ENCODE data around the gene TEX29. TPM values are rescaled to one million over a fixed set of nuclear protein-coding genes. Genes with fewer than 3 reads are reported as not detected.

Gene TEX29
- total RNA-seq, 1 experiment from 2014 or later = not detected

DNA sequence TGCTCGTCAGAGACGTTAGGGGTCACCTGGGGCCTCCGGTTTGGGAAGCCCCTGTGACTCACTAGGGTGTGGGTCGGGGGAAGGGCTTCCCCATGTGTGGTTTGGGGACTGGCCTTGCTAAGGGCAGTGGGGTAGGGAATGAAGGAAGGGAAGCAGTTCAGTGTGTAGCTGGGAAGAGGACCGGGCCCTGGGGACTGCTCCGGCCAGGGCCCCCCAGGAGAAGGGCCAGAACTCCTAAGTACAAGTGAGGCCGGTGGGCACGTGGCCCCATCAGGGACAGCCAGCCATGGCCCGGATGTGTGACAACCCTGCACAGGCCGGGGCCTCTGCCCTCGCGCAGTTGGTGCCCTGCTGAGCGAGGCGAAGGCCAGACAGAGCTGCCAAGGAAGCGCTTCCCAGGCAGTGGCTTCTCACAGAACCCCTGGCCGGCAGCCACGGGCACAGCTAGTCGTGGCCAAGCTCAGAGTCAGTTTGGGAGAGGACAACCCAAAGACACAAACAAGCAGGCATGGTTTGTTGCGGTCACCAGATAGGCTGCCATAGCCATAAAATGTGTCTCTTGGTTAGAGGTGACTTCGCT is 25.7 kb downstream of the TEX29 start:
- Histone ChIP-seq H3K36me3 (ENCODE audit: control insufficient read depth, insufficient read depth, low read length) (no peaks in the 10 kb centered on the region), H3K4me3 (ENCODE audit: low read depth, low read length) (no peak overlapping the region), H3K4me1 (no peaks in the 10 kb centered on the region), H3K27me3 (replicated peaks; ENCODE audit: control insufficient read depth, insufficient read depth, low read length) (no peaks in the 10 kb centered on the region), H3K9me3 (no peaks in the 10 kb centered on the region)
- CTCF ChIA-PET = no interaction called here
- H3K4me1 Mint-ChIP-seq (ENCODE audit: low read depth, unreplicated experiment) = no peaks in the 10 kb centered on the region
- no peaks in the 10 kb centered on the region for H3K27me3 Mint-ChIP-seq (ENCODE audit: insufficient read depth, unreplicated experiment)
- no peaks in the 10 kb centered on the region for H3K36me3 Mint-ChIP-seq (ENCODE audit: insufficient read depth, unreplicated experiment)
- no peaks in the 10 kb centered on the region for H3K9me3 Mint-ChIP-seq (ENCODE audit: unreplicated experiment)
- H3K4me3 Mint-ChIP-seq (ENCODE audit: unreplicated experiment) = no peak overlapping the region
- intact Hi-C loops (cut with micrococcal nuclease; ENCODE audit: unreplicated experiment) = no loop called here
- H3K27ac Mint-ChIP-seq (ENCODE audit: unreplicated experiment) = no peak overlapping the region
- DNase-seq = no peak
- TF ChIP-seq CTCF (IDR thresholded peaks at IDR 0.05; ENCODE audit: insufficient read depth in 1 of 2, low read depth in 1 of 2, low read length in 1 of 2, severe bottlenecking in 1 of 2, unreplicated experiment in 1 of 2) = no peak
- POLR2A ChIA-PET = no interaction called here
- BruUV-seq (replicated peaks) = no TSS peak

DNA sequence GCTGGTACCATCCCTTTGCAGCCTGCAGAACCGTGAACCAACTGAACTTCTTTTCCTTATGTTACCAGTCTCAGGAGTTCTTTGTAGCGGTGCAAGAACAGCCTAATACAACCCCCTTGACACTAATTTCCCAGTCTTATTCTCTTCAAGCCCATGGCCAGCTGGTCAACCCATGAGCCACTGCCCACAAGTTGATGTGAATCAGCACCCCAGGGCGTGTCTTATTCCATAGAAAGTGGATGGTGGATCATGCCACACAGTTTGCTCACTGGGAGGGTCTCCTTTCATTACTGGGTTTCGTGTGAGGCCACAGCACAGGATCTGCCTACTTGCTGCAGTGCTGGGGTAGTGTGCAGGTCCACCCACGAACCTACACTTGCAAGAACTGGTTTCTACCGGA is 27.0 kb downstream of the TEX29 start:
- ChIA-PET CTCF (no interaction called here), POLR2A (no interaction called here)
- H3K9me3 Mint-ChIP-seq (ENCODE audit: unreplicated experiment) = no peaks in the 10 kb centered on the region
- H3K36me3 Mint-ChIP-seq (ENCODE audit: insufficient read depth, unreplicated experiment) = no peaks in the 10 kb centered on the region
- no peaks in the 10 kb centered on the region for H3K4me1 ChIP-seq
- no peak for DNase-seq
- BruUV-seq (replicated peaks) = no TSS peak
- no peaks in the 10 kb centered on the region for H3K9me3 ChIP-seq
- H3K4me3 Mint-ChIP-seq (ENCODE audit: unreplicated experiment) = no peak overlapping the region
- no peak for TF ChIP-seq CTCF (IDR thresholded peaks at IDR 0.05; ENCODE audit: insufficient read depth in 1 of 2, low read depth in 1 of 2, low read length in 1 of 2, severe bottlenecking in 1 of 2, unreplicated experiment in 1 of 2)
- intact Hi-C loops (cut with micrococcal nuclease; ENCODE audit: unreplicated experiment) = no loop called here
- peaks cover 9% of the 10 kb centered on the region for H3K27me3 Mint-ChIP-seq (ENCODE audit: insufficient read depth, unreplicated experiment)
- no peaks in the 10 kb centered on the region for H3K36me3 ChIP-seq (ENCODE audit: control insufficient read depth, insufficient read depth, low read length)
- no peaks in the 10 kb centered on the region for H3K27me3 ChIP-seq (replicated peaks; ENCODE audit: control insufficient read depth, insufficient read depth, low read length)
- H3K4me1 Mint-ChIP-seq (ENCODE audit: low read depth, unreplicated experiment) = no peaks in the 10 kb centered on the region
- no peak overlapping the region for H3K4me3 ChIP-seq (ENCODE audit: low read depth, low read length)
- H3K27ac Mint-ChIP-seq (ENCODE audit: unreplicated experiment) = no peak overlapping the region

- Histone ChIP-seq H3K36me3 (ENCODE audit: control insufficient read depth, insufficient read depth, low read length) (no peaks in the 10 kb centered on the region), H3K9me3 (no peaks in the 10 kb centered on the region), H3K4me1 (no peaks in the 10 kb centered on the region), H3K27me3 (replicated peaks; ENCODE audit: control insufficient read depth, insufficient read depth, low read length) (no peaks in the 10 kb centered on the region), H3K4me3 (ENCODE audit: low read depth, low read length) (no peak overlapping the region)
- POLR2A ChIA-PET = no interaction called here
- Mint-ChIP-seq H3K36me3 (ENCODE audit: insufficient read depth, unreplicated experiment) (no peaks in the 10 kb centered on the region), H3K27me3 (ENCODE audit: insufficient read depth, unreplicated experiment) (peaks cover 25% of the 10 kb centered on the region), H3K4me3 (ENCODE audit: unreplicated experiment) (no peak overlapping the region), H3K27ac (ENCODE audit: unreplicated experiment) (no peak overlapping the region), H3K4me1 (ENCODE audit: low read depth, unreplicated experiment) (no peaks in the 10 kb centered on the region), H3K9me3 (ENCODE audit: unreplicated experiment) (no peaks in the 10 kb centered on the region)
- TF ChIP-seq CTCF (IDR thresholded peaks at IDR 0.05; ENCODE audit: insufficient read depth in 1 of 2, low read depth in 1 of 2, low read length in 1 of 2, severe bottlenecking in 1 of 2, unreplicated experiment in 1 of 2) = no peak
- CTCF ChIA-PET = no interaction called here
- BruUV-seq (replicated peaks) = no TSS peak
- no peak for DNase-seq
- intact Hi-C loops (cut with micrococcal nuclease; ENCODE audit: unreplicated experiment) = no loop called here
Measured at GRCh38 chr13:111353508-111353907, 33.1 kb downstream of the TEX29 start.
